ENCODE data around the gene NUDT4. TPM values are rescaled to one million over a fixed set of nuclear protein-coding genes. Genes with fewer than 3 reads are reported as not detected.

The NUDT4 gene
- total RNA-seq, 1 experiment from 2014 or later: 51.0 TPM

DNA sequence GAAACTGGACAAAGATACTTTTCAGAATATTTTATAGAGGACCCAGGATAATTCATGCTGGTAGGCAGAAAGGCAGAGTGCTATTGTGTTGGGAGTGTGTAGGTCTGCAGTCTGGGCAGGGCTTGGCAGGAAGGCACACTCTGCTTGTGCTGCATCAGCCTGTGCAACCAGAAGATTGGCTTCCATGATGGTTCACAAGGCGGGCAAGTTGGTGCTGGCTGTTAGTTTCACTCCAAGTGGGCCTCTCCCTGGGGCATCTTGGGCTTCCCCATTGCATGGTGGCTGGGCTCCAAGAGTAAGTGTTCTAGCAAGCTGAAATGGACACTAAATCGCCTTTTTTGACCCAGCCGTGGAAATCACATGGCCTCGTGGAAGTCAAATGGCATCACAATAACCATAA is 65.9 kb downstream of the NUDT4 start:
- H3K27me3 ChIP-seq (ENCODE audit: insufficient read depth, low read depth): no peaks in the 10 kb centered on the region
- no TSS peak for BruUV-seq (replicated peaks)
- TF ChIP-seq, protein P1, sequence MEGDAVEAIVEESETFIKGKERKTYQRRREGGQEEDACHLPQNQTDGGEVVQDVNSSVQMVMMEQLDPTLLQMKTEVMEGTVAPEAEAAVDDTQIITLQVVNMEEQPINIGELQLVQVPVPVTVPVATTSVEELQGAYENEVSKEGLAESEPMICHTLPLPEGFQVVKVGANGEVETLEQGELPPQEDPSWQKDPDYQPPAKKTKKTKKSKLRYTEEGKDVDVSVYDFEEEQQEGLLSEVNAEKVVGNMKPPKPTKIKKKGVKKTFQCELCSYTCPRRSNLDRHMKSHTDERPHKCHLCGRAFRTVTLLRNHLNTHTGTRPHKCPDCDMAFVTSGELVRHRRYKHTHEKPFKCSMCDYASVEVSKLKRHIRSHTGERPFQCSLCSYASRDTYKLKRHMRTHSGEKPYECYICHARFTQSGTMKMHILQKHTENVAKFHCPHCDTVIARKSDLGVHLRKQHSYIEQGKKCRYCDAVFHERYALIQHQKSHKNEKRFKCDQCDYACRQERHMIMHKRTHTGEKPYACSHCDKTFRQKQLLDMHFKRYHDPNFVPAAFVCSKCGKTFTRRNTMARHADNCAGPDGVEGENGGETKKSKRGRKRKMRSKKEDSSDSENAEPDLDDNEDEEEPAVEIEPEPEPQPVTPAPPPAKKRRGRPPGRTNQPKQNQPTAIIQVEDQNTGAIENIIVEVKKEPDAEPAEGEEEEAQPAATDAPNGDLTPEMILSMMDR (conservative IDR thresholded peaks at IDR 0.05): no peak
- no peak for TF ChIP-seq EZH2 (IDR thresholded peaks at IDR 0.05; ENCODE audit: low read depth)

DNA sequence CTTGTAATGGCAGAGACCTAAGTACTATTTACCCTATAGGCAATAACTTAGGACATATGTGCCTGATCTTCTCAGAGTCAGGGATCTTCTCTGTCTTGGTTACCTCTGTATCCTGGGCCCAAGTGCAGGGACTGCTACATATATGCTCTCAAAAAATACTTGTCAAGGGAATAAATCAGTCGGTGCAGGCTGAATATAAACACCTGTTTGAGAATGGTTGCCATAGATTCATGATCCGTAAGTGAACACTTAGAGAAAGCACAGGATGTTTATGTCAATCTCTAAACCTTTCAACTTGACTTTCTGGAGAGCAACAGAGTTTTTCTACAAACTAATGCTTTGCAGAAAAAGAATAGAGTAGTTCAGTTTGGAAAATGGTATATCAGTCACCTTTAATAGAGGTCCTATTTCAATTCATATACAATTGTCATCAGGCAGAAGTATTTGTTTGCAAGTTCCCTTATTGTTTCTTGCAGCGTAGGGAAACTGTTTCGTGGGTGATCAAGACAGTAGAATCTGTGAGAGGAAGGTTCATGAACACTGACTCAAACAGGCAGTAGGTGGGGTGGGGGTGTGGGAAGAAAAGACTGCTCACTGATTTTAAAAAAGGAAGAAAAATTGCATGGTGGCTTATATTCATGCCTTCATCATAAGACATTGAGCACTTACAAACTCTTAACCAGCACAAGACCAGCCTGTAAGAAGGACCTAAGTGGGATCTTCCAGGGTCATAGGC is 70.0 kb downstream of the NUDT4 start:
- Histone ChIP-seq H3K36me3 (ENCODE audit: low read depth) (no peaks in the 10 kb centered on the region), H3F3A (ENCODE audit: insufficient read depth, low read depth) (peaks cover 14% of the 10 kb centered on the region; the same call in 1 of the 2 replicates), H3K9me3 (ENCODE audit: insufficient read depth, low read depth) (no peaks in the 10 kb centered on the region), H3K4me3 (no peak overlapping the region), H3K9me2 (ENCODE audit: insufficient read depth) (no peaks in the 10 kb centered on the region), H2AFZ (no peak overlapping the region), H3K27ac (no peak overlapping the region), H3K4me2 (no peak overlapping the region), H3K79me2 (ENCODE audit: low read depth) (no peaks in the 10 kb centered on the region), H3K27me3 (ENCODE audit: insufficient read depth, low read depth) (no peaks in the 10 kb centered on the region), H4K20me1 (ENCODE audit: insufficient read depth) (no peaks in the 10 kb centered on the region), H3K4me1 (replicated peaks; ENCODE audit: insufficient read depth) (peaks cover 8% of the 10 kb centered on the region)
- intact Hi-C loops (cut with micrococcal nuclease; ENCODE audit: unreplicated experiment): no loop called here
- no TSS peak for BruUV-seq (replicated peaks)
- ChIA-PET CTCF (no interaction called here), POLR2A (ENCODE audit: unreplicated experiment) (no interaction called here)
- DNase-seq: no peak
- TF ChIP-seq, protein P1 (conservative IDR thresholded peaks at IDR 0.05): no peak
- no peak for TF ChIP-seq EZH2 (IDR thresholded peaks at IDR 0.05; ENCODE audit: low read depth)

More for the DNA sequence above, 65.9 kb downstream of the NUDT4 start:
- Histone ChIP-seq H3K9me2 (ENCODE audit: insufficient read depth) (no peaks in the 10 kb centered on the region), H3K36me3 (ENCODE audit: low read depth) (no peaks in the 10 kb centered on the region), H3K9me3 (ENCODE audit: insufficient read depth, low read depth) (no peaks in the 10 kb centered on the region), H3K79me2 (ENCODE audit: low read depth) (peaks cover 32% of the 10 kb centered on the region), H2AFZ (no peak overlapping the region), H3F3A (ENCODE audit: insufficient read depth, low read depth) (peaks cover 19% of the 10 kb centered on the region; the same call in 1 of the 2 replicates), H3K4me3 (no peak overlapping the region), H4K20me1 (ENCODE audit: insufficient read depth) (peaks cover 24% of the 10 kb centered on the region), H3K4me1 (replicated peaks; ENCODE audit: insufficient read depth) (peaks cover 30% of the 10 kb centered on the region), H3K4me2 (peak overlapping the region; percentile 92; the same call in 1 of the 2 replicates), H3K27ac (no peak overlapping the region)
- intact Hi-C loops (cut with micrococcal nuclease; ENCODE audit: unreplicated experiment): no loop called here
- no peak for DNase-seq
- POLR2A ChIA-PET (ENCODE audit: unreplicated experiment): no interaction called here
- CTCF ChIA-PET: no interaction called here

DNA sequence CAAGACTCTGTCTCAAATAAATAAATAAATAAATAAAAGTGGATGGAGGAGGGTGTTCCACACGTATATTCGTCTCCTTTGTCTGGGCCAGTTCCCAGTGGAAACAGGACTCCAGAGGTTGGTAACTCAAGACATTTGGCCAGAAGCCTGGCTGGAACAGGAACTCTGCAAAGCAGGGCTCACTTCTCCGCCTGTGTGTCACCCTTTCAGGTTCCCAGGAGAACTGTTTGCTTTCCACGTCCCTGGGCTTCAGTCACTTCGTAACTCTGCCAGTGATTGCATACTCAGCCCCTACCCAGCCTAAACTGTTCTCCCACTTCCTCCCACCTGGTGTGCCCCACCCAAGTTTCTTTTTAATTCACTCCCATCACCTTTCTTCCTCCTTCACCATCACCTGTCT is 71.1 kb downstream of the NUDT4 start:
- ChIA-PET CTCF (interaction anchor here (0.6 kb wide), 1 partner anchor 78 kb away, joined by 3 read pairs; no protein-coding TSS in a partner anchor), POLR2A (ENCODE audit: unreplicated experiment) (no interaction called here)
- H3K79me2 ChIP-seq (ENCODE audit: low read depth): no peaks in the 10 kb centered on the region
- H3K9me3 ChIP-seq (ENCODE audit: insufficient read depth, low read depth): no peaks in the 10 kb centered on the region
- H3K27me3 ChIP-seq (ENCODE audit: insufficient read depth, low read depth): no peaks in the 10 kb centered on the region
- intact Hi-C loops (cut with micrococcal nuclease; ENCODE audit: unreplicated experiment): no loop called here
- no peaks in the 10 kb centered on the region for H3K4me1 ChIP-seq (replicated peaks; ENCODE audit: insufficient read depth)
- H3K27ac ChIP-seq: no peak overlapping the region
- H3F3A ChIP-seq (ENCODE audit: insufficient read depth, low read depth): peaks cover 6% of the 10 kb centered on the region; the same call in 1 of the 2 replicates
- no peak for DNase-seq
- H3K4me2 ChIP-seq: no peak overlapping the region
- TF ChIP-seq, protein P1 (conservative IDR thresholded peaks at IDR 0.05): no peak
- no peak for TF ChIP-seq EZH2 (IDR thresholded peaks at IDR 0.05; ENCODE audit: low read depth)
- BruUV-seq (replicated peaks): no TSS peak
- H3K4me3 ChIP-seq: no peak overlapping the region
- no peaks in the 10 kb centered on the region for H4K20me1 ChIP-seq (ENCODE audit: insufficient read depth)
- H3K9me2 ChIP-seq (ENCODE audit: insufficient read depth): no peaks in the 10 kb centered on the region
- H2AFZ ChIP-seq: no peak overlapping the region
- no peaks in the 10 kb centered on the region for H3K36me3 ChIP-seq (ENCODE audit: low read depth)

Data from PC-9 (cell line).